ENCODE results near the gene TBL1X. TPM values are rescaled to one million over a fixed set of nuclear protein-coding genes. Genes with fewer than 3 reads are reported as not detected.

TBL1X gene
- total and polyA plus RNA-seq, 2 of the 13 experiments (the other 11 are each of a cell fraction or from before 2014, with no cell fraction given) = 17.6 to 19.9 TPM

GRCh38 chrX:9677098-9677739 lies 212.4 kb downstream of the TBL1X start:
- ATAC-seq (no peak), DNase-seq (ENCODE audit: low spot score) (no peak), FAIRE-seq (no peak)
- no peak overlapping the region for H3K27ac ChIP-seq (ENCODE audit: extremely low read length, insufficient read depth, low read length)
- no peak overlapping the region for H2AFZ ChIP-seq (ENCODE audit: low read length)
- H4K20me1 ChIP-seq (ENCODE audit: insufficient read depth, low read length) = no peaks in the 10 kb centered on the region
- H3K36me3 ChIP-seq (replicated peaks in 1 of 2; ENCODE audit: control insufficient read depth in 1 of 2, insufficient read depth in 2 of 2, low read length in 2 of 2) = peaks cover 3 to 7% of the 10 kb centered on the region in 2 experiments; a peak in 3 of 5 replicates
- CTCF ChIA-PET (ENCODE audit: low intra/inter-chr PET ratio, low total read pairs) = no interaction called here
- H3K9me3 ChIP-seq (ENCODE audit: low read length) = no peaks in the 10 kb centered on the region
- no peaks in the 10 kb centered on the region for H3K27me3 ChIP-seq (ENCODE audit: control insufficient read depth in 1 of 2, insufficient read depth in 2 of 2, low read length in 2 of 2)
- no peak overlapping the region for H3K4me3 ChIP-seq (replicated peaks in 1 of 3; ENCODE audit: insufficient read depth in 1 of 3, low read depth in 2 of 3, low read length in 3 of 3)
- no peak for TF ChIP-seq IRF2 (CRISPR knock-in tag; IDR thresholded peaks at IDR 0.05)
- no peak for TF ChIP-seq AKAP8 (CRISPR knock-in tag; IDR thresholded peaks at IDR 0.05)
- TF ChIP-seq MXD1 (CRISPR knock-in tag; IDR thresholded peaks at IDR 0.05) = no peak
- no peak for TF ChIP-seq PBX2 (CRISPR knock-in tag; IDR thresholded peaks at IDR 0.05)
- no peak for TF ChIP-seq FOXA3 (CRISPR knock-in tag; IDR thresholded peaks at IDR 0.05)
- TF ChIP-seq PHF5A (CRISPR knock-in tag; IDR thresholded peaks at IDR 0.05; ENCODE audit: low read depth, unreplicated experiment) = no peak
- TF ChIP-seq ZNF503 (CRISPR knock-in tag; IDR thresholded peaks at IDR 0.05) = no peak
- TF ChIP-seq ZNF687 (CRISPR knock-in tag; IDR thresholded peaks at IDR 0.05) = no peak
- TF ChIP-seq ZFP82 (CRISPR knock-in tag; IDR thresholded peaks at IDR 0.05; ENCODE audit: borderline replicate concordance) = no peak
- no peak for TF ChIP-seq ZIK1 (CRISPR knock-in tag; IDR thresholded peaks at IDR 0.05; ENCODE audit: borderline replicate concordance, low read depth)
- no peak for TF ChIP-seq NR3C1 (CRISPR knock-in tag; IDR thresholded peaks at IDR 0.05)
- no peak for TF ChIP-seq HNF4G (IDR thresholded peaks at IDR 0.05; ENCODE audit: borderline replicate concordance, low read depth, low read length)
- no peak for TF ChIP-seq HNF4G (CRISPR knock-in tag; IDR thresholded peaks at IDR 0.05; ENCODE audit: borderline replicate concordance, low read depth)
- no peak for TF ChIP-seq BORCS8-MEF2B (CRISPR knock-in tag; IDR thresholded peaks at IDR 0.05)
- no peak for TF ChIP-seq MAFK (conservative IDR thresholded peaks at IDR 0.05 in 1 of 2, IDR thresholded peaks at IDR 0.05 in 1 of 2; ENCODE audit: low read length in 2 of 2)
- no peak for TF ChIP-seq PRMT3 (CRISPR knock-in tag; IDR thresholded peaks at IDR 0.05; ENCODE audit: borderline replicate concordance, low read depth)
- H3K4me1 ChIP-seq (ENCODE audit: insufficient read depth, low read length) = no peaks in the 10 kb centered on the region
- H3K79me2 ChIP-seq (ENCODE audit: insufficient read depth, low read length) = no peaks in the 10 kb centered on the region
- H3K4me2 ChIP-seq (ENCODE audit: low read depth, low read length) = no peak overlapping the region
- WGBS (ENCODE audit: low lambda C conversion rate) = 95% methylated on average over 7 of the region's 7 CpGs
- intact Hi-C loops (cut with micrococcal nuclease; ENCODE audit: unreplicated experiment) = no loop called here
- in situ Hi-C loops (cut with HindIII; ENCODE audit: extremely low pct_ligation_motif_present, low pct_unique_long_range_greater_than_20kb) = no loop called here
- H3K9ac ChIP-seq (ENCODE audit: insufficient read depth, low read depth, low read length) = no peak overlapping the region
- no TSS peak for BruUV-seq (replicated peaks)
- POLR2A ChIA-PET = no interaction called here
